ENCODE data around the gene CAMK2D.
A peak's percentile ranks its signal among the peaks of the same experiment; 100 is the strongest.

Gene CAMK2D

GRCh38 chr4:113677325-113677724 lies 84.2 kb downstream of the CAMK2D start:
- no peak for DNase-seq

- peak; percentile 33 for DNase-seq
These were observed 85.5 kb downstream of the CAMK2D start for GRCh38 chr4:113675731-113676697.

DNA sequence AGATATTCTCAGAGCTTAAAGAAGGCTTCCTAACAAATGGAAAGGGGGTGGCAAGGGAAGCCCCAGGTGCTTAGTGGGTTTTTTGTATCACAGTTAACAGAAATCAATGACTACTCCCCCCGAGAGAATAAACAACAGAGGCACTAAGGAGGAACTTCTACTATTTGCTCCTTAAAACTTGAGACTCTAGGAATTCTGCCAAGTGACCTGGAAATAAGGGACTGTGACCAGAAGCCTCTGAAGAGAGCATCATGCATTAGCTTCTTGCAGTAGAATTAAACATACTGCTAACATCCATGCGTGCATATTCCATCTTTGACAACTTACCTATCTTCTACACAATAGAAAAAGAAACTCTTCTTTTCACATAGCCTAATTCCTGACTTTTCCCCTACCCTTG lies 86.8 kb downstream of the CAMK2D start:
- DNase-seq, result no peak

DNA sequence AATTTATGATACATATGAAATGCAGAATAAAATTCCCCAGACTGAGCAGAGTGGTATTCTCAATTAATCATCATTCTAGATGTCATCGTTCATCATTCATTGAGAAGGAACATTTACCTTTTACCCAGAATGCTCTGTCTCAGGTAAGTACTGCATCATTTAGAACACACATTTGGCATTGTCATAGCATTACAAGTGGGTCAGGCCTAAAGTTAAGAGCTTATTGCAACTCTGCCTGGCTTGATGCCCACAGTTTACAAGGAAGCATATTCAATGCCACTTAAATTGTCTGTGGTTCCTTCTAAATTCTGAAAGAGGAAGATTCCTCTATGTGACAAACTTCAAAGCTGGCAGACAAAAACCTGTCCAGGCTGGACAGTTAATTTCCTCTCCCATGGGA lies 87.3 kb downstream of the CAMK2D start:
- DNase-seq, result no peak

DNA sequence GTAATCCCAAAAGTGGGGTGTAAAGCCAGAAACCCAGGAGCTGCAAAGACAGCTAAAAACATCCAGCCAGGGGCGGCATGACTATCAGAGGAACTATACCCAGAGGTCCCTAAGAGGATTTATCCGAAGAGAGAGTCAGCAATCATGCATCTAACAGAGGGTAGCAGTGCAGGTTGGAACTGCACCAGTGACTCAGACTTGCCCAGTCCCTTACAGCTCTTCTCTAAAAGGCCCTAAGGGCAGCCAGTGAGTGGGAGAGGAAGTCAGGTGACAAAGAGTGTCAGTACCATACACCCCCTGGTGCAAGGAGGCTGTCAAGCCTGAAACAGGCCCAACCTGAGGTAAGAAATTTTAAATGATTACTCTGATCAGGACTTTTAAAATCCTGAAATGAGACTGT lies 88.1 kb downstream of the CAMK2D start:
- DNase-seq, result no peak

GRCh38 chr4:113666386-113667114 lies 95.0 kb downstream of the CAMK2D start:
- DNase-seq, result no peak

DNA sequence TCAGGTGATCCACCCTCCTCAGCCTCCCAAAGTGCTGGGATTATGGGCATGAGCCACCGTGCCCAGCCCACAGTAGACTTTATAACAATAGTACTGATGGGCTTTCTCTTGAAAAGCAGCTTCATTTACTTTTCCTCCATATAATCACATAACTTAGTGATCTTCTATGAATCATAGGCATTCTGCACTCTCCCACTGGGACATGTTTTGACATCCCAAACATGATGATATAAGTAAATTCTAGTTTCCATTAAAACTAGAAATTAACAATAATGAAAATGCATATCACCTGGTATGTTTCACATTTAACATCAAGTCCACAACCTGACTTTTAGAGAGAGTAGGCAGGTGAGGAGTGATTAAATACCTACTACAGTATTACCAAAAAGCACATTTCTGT lies 96.5 kb downstream of the CAMK2D start:
- DNase-seq, result no peak

GRCh38 chr4:113662581-113662980 lies 99.0 kb downstream of the CAMK2D start:
- DNase-seq, result no peak

DNA sequence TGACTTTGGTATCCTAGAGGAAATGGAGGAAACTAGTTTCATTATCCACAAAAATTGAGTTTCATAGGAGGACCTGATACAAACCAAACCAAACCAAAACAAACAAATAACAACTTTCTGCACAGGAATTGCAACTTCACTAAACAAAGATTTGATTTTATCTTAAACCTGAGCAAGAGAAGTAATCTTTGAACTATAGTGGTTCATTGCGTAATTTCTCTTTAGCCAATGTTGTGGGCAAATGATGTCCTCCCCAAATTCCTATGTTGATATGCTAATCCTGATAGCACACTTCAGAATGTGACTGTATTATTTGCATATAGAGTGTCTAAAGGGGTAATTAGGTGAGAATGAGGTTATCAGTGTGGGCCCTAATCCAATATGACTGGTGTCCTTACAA lies 102.4 kb downstream of the CAMK2D start:
- DNase-seq, result no peak

GRCh38 chr4:113657586-113658233 lies 103.8 kb downstream of the CAMK2D start:
- no peak for DNase-seq

- DNase-seq, result no peak
These were observed 107.7 kb downstream of the CAMK2D start for GRCh38 chr4:113653871-113654270.

DNA sequence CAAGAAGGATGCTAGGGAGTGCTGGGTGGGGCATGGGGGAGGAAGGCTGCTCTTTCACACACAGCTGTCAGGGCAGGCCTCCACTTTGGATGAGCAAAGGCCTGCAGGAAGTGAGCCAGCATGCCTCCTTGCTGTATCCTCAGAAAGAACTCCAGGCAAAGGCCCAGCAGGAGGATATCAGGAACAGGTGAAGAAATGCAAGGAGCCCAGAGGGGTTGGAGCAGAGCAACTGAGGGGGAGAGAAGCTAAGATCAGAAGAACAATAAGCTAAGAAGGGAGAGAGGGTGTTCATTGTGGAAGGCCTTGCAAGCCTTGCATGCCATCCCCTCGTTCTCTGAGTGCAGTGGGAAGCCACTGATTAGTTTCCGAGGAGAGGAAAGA lies 115.1 kb downstream of the CAMK2D start:
- DNase-seq, result no peak

DNA sequence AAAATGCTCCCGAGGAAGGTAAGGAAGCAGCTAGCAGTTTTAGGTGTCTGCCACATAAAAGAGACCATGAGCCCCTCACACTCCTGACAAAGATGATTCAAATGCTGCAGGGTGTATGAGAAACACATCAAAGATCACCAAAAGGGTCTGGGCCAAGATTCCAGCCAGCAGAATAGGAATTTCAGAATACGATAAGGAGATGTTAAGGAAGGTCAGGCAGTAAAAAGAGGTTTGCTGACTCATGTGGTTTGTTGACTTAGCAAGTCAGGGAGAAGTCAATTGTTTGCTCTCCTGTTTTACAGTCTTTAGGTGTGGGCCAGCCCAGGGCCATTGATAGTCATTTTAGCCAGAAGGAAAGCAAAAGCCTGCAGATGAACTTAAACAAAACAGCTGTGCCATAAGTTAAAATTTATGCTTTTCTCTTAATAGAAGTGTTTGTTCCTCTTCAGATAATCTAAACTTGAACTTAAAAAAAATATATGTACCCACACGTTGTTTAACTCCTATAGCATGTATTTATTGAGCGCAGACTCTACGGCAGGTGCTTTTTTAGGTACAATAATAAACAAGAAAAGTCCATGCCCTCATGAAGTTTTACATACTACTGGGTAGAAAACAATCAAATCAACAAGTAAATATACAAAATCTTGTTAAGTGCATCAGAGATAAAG lies 115.6 kb downstream of the CAMK2D start:
- no peak for DNase-seq

DNA sequence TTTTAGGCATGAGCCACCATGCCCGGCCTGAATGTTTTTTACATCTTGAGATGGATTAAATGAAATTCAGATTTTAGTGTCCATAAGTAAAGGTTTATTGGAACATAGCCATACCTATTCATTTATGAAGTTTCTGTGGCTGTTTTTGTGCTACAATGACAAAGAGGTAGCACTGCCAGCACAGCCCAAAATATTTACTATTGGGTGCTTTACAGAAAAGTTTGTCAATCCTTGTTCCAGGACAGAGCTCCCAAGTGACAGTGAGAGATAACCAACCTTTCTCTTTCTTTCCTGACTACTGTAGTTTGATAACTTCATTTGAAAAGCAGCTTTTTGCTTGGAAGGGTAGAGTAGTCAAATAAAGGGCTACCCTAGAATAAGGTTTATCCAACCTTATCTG lies 116.2 kb downstream of the CAMK2D start:
- no peak for DNase-seq

DNA sequence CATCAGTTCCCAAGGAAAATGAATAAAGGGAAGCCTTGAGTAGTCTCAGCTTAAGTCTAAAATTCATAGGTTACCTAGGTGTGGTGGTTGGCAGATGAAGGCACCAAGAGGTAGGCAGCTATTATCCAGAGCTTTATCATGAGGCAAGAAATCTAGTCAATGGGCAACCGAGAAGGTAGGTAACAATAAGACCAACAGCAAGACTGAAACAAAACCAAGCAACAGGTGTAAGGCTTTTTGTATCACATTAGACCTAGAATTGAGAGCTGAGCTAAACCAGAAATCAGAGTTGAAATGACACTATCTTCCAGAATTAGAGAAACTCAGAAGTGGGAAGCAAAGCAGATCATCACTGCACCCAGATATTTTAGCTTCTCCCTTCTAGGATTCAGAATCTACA lies 117.1 kb downstream of the CAMK2D start:
- no peak for DNase-seq

- no peak for DNase-seq
These were observed 118.0 kb downstream of the CAMK2D start for GRCh38 chr4:113643505-113643904.

DNA sequence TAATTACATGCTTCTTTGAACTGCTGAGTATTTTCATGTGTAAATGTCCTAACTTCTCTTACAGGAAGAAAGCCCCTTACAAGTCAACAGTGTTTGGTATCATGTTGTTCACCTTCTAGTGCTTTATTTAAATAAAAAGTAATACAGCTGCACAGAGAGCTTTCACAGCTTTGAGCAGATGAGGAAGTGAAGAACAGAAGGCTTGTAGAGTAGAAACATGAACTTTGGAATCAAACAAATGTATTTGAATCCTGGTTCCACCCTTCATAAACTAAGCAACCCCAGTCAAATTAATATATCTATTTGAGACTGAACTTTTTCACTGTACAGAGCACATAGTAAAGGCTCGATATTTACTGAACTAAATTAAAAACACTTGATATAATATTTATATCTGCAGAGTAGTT lies 120.5 kb downstream of the CAMK2D start:
- no peak for DNase-seq

DNA sequence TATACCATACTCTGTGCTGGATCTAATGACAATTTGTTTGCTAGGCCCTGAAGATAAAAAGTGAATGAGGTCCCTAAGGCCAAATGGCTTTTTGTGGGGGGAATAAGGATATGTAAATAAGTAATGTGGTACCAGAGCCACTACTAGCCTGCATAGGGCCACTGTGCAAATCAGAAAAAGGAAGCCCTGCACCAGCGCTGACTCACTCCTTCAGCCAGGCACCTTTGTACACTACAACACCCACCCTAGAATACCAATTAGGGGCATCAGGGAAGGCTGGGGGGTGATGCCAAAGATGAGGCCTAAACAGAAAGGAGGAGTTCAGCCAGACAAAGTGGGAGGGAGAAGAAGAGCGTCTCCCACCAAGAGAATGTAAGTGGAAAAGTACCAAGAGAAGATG lies 122.2 kb downstream of the CAMK2D start:
- no peak for DNase-seq

- DNase-seq, result no peak
These were observed 123.0 kb downstream of the CAMK2D start for GRCh38 chr4:113638562-113638832.

DNA sequence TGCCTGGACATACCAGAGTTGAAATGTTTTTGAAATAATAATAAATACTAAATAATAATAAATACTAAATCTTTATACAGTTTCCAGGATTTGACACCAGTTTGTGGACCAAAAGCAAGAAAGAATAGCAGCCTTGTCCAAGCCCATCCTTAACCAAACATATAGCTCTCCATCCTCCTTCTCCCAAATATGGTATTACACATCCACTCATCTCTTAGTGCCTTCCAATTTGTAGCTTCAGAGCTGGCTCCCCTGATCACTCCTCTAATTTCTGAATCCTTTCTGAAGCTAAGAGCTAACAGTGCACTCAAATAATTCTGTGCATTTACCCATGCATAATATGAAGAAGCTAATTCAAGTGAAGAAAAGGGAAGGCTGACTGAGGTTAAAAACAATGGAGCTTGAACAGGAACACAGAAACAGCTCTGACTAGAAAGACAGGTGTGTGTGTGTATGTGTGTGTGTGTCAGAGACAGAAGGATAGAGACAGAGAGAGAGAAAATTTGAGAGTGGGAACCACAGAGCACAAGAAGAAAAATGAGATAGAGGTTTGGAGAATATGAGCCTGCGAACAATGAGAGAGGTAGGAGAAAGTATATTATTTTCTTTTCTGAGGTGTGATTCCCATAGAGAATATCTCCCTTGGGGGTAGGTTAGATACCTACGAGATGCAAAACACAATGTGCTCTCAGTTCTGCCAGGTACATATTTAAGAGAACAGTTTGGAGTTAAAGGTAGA lies 123.5 kb downstream of the CAMK2D start:
- DNase-seq, result no peak

DNA sequence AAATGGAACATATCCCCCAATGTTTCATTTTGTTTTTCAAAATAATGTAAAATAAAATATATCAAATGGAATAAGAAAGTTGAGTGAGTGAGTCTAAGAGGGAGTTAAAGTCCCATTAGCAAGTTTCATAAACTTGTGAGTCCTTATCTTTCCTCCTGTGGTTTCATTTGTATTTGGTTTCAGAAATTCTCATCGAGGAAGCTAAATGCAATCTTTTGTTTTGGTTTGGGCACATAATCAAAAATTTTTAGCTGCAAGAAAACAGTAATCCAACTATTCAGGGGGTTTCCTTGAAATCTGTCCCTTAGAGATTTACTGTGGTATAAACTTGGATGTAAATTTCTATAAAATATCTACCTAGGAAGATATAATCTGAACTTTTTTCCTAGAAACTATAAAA lies 124.2 kb downstream of the CAMK2D start:
- no peak for DNase-seq

DNA sequence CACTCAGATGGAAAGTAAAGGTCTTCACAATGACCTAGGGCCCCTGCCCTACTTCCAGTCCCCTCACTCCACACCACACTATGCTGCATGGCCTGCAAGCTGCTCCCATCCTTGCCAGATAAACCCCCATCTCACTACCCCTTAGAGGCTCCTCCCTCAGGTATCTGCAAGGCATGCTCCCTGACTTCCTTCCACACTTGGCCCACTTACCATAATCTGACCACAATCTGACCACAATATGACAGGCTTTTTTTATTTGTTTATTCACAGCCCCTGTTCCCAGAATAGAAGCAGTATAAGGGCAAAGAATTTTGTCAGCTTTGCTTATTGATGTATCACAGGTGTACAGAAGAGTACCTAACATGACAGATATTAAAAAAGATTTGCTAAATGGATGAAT lies 124.7 kb downstream of the CAMK2D start:
- no peak for DNase-seq

- no peak for DNase-seq
These were observed 125.1 kb downstream of the CAMK2D start for GRCh38 chr4:113636438-113636818.
